ENCODE data around the gene CNR2.

CNR2 gene

DNA sequence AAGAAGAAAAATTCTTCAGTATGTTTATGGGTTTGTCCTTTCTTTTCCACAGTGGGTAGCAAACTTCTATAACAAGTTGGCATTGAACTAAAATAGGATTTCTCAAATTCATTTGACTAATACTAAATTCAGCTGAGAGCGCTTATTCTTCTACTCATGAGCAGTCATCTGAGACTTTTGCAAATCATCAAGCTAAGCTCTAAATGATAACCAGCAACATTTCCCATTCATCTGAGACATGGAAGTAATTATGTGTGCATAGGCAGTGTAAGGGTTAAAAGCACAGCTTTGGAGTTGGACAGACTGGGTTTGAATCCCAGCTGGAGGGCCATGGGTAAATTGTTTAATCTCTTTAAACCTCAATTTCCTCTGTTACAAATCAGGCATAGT lies 18.3 kb upstream of the CNR2 start:
- TF ChIP-seq EZH2phosphoT487 (IDR thresholded peaks at IDR 0.05; ENCODE audit: low read length) (no peak), CTCF (IDR thresholded peaks at IDR 0.05; ENCODE audit: low read length) (no peak), EZH2 (optimal IDR thresholded peaks at IDR 0.05; ENCODE audit: low read depth, low read length) (no peak)
- Histone ChIP-seq H3K27me3 (replicated peaks; ENCODE audit: insufficient read depth, low read length) (no peaks in the 10 kb centered on the region), H3K9ac (ENCODE audit: low read length) (no peak overlapping the region), H3K27ac (ENCODE audit: low read length) (no peak overlapping the region), H3F3A (ENCODE audit: insufficient read depth, low read length) (no peaks in the 10 kb centered on the region), H2AFZ (ENCODE audit: low read length) (no peak overlapping the region), H3K9me3 (replicated peaks; ENCODE audit: insufficient read depth, low read length) (no peaks in the 10 kb centered on the region), H3K9me2 (replicated peaks; ENCODE audit: insufficient read depth, low read length) (no peaks in the 10 kb centered on the region), H3K79me2 (ENCODE audit: low read length) (no peaks in the 10 kb centered on the region), H3K4me1 (ENCODE audit: low read length) (no peaks in the 10 kb centered on the region), H3K4me3 (ENCODE audit: low read length) (no peak overlapping the region), H3K36me3 (replicated peaks; ENCODE audit: insufficient read depth, low read length) (no peaks in the 10 kb centered on the region), H4K20me1 (ENCODE audit: insufficient read depth, low read length) (no peaks in the 10 kb centered on the region), H3K4me2 (ENCODE audit: low read depth, low read length) (no peak overlapping the region)
- no peak for DNase-seq

DNA sequence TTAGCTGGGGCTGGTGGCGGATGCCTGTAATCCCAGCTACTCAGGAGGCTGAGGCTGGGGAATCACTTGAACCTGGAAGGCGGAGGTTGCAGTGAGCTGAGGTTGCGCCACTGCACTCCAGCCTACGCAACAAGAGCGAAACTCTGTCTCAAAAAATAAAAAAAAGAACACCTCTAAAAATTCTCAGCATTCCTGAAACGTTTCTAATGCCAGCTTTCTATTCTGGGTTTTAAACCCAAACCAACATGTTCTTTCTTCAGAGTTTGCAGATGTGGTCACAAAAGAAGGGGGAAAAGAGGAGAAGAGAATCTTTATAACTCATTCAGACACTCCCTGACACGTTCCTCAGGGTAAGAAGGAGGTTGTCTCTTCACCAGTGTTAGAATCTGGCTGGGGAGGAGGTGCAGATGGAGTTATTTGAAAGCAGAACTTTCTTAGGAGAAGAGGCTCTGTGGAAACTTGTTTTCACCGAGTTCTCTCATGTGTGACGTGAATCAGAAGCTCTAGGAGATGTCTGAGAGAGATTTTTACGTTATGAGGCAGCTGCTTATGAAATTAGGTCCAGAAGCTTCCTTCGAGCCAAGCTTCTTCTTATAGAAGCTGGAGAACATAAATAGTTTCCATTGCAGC lies 17.8 kb upstream of the CNR2 start:
- Histone ChIP-seq H3K9ac (ENCODE audit: low read length) (no peak overlapping the region), H3K27me3 (replicated peaks; ENCODE audit: insufficient read depth, low read length) (no peaks in the 10 kb centered on the region), H3K27ac (ENCODE audit: low read length) (no peak overlapping the region), H3K36me3 (replicated peaks; ENCODE audit: insufficient read depth, low read length) (no peaks in the 10 kb centered on the region), H4K20me1 (ENCODE audit: insufficient read depth, low read length) (no peaks in the 10 kb centered on the region), H3K9me2 (replicated peaks; ENCODE audit: insufficient read depth, low read length) (no peaks in the 10 kb centered on the region), H2AFZ (ENCODE audit: low read length) (no peak overlapping the region), H3K4me3 (ENCODE audit: low read length) (no peak overlapping the region), H3K4me2 (ENCODE audit: low read depth, low read length) (no peak overlapping the region), H3K4me1 (ENCODE audit: low read length) (no peaks in the 10 kb centered on the region), H3K9me3 (replicated peaks; ENCODE audit: insufficient read depth, low read length) (no peaks in the 10 kb centered on the region), H3K79me2 (ENCODE audit: low read length) (no peaks in the 10 kb centered on the region), H3F3A (ENCODE audit: insufficient read depth, low read length) (no peaks in the 10 kb centered on the region)
- no peak for TF ChIP-seq EZH2 (optimal IDR thresholded peaks at IDR 0.05; ENCODE audit: low read depth, low read length)
- TF ChIP-seq EZH2phosphoT487 (IDR thresholded peaks at IDR 0.05; ENCODE audit: low read length) = no peak
- TF ChIP-seq CTCF (IDR thresholded peaks at IDR 0.05; ENCODE audit: low read length) = no peak
- no peak for DNase-seq

DNA sequence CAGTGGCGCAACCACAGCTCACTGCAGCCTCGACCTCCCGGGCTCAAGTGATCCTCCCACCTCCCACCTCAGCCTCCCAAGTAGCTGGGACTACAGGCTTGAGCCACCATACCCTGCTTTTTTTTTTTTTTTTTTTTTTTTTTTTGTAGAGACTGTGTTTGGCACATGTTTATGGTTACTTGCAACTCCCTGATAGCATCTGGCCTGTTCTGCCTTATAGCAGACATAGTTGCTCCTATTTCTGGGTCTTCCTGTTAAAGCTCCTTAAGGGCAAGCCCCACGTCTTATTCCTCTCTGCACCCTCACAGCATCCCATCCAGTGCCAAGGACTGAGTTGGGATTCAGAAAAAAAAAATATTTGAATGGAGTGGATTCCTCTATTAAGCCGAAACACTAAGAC lies 17.1 kb upstream of the CNR2 start:
- Histone ChIP-seq H3K4me1 (ENCODE audit: low read length) (no peaks in the 10 kb centered on the region), H4K20me1 (ENCODE audit: insufficient read depth, low read length) (no peaks in the 10 kb centered on the region), H3K9ac (ENCODE audit: low read length) (no peak overlapping the region), H3K27me3 (replicated peaks; ENCODE audit: insufficient read depth, low read length) (no peaks in the 10 kb centered on the region), H3F3A (ENCODE audit: insufficient read depth, low read length) (no peaks in the 10 kb centered on the region), H3K9me2 (replicated peaks; ENCODE audit: insufficient read depth, low read length) (no peaks in the 10 kb centered on the region), H3K36me3 (replicated peaks; ENCODE audit: insufficient read depth, low read length) (no peaks in the 10 kb centered on the region), H3K4me2 (ENCODE audit: low read depth, low read length) (no peak overlapping the region), H3K79me2 (ENCODE audit: low read length) (no peaks in the 10 kb centered on the region), H2AFZ (ENCODE audit: low read length) (no peak overlapping the region), H3K9me3 (replicated peaks; ENCODE audit: insufficient read depth, low read length) (no peaks in the 10 kb centered on the region), H3K27ac (ENCODE audit: low read length) (no peak overlapping the region), H3K4me3 (ENCODE audit: low read length) (no peak overlapping the region)
- no peak for TF ChIP-seq EZH2phosphoT487 (IDR thresholded peaks at IDR 0.05; ENCODE audit: low read length)
- no peak for TF ChIP-seq EZH2 (optimal IDR thresholded peaks at IDR 0.05; ENCODE audit: low read depth, low read length)
- TF ChIP-seq CTCF (IDR thresholded peaks at IDR 0.05; ENCODE audit: low read length) = no peak
- no peak for DNase-seq
